EL (cell line): ENCODE measurements around the gene TBC1D22A.
"Not testable (repeated sequence)": the region's sequence is repeated elsewhere in the genome, so short reads cannot be mapped to it uniquely, and the experiment has no call there.

Experiments used
- DNase-seq: peaks from one replicate; pipeline ENCODE4 v3.0.0-alpha.2; 2016

The TBC1D22A gene

DNA sequence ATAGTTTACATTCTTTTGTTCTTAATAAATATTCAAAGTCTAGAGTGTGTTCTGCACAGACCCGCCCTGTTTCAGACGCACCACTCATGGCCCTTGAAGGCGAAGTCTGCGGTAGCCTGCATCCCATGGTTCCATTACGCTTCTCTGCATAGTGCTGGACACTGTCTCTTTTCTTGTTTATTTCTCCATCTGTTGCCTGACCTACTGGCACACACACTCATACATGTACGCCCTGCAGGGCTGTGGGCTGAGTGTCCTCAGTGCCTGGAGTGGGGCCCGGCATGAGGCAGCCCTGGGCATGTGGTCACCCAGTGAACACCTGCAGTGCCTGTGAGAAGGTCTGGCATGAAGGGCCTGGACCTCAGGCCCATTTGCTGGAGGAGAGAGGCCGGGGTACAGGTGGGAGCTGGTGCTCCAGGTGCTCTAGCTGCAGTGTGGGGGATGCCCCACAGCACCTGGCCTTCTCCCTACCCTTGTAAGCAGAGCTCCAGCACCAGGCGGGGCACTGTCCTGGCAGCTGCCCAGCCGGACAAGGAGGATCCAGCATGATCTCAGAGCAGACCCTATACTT lies 404.1 kb downstream of the TBC1D22A start:
- no peak for DNase-seq

DNA sequence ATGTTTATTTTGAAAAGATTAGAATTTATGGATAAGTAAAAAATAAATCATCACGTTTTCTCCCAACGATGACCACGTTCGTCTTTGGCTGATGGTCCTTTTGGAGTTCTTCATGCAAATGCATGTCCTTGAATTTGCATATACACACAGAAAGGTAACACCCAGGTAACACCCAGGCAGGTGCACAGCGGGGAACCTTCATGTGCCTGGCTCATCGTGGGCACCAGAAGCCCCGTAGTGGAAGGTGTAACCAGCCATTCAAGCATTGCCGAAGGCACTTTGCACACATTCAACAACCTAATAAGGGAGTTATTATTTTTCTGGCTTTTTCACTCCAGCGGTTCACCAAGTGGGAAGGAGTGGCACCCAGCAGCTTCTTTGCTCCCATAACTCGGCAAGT lies 404.6 kb downstream of the TBC1D22A start:
- no peak for DNase-seq

DNA sequence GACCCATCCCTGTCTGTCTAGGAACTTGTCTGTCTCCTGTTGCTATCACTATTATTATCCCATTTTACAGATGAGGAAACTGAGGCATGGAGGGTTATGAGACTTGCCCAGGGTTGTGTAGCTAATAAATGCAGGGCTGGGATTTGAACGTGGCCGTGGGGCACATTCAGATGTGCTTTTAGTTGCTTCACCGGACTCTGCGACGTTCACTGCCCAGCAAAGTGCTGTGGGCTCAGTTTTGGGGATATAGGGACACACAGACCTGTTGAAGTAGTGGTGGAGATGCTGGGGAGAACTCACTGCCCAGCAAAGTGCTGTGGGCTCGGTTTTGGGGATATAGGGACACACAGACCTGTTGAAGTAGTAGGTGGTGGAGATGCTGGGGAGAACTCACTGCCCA lies 405.5 kb downstream of the TBC1D22A start:
- DNase-seq, result not testable (repeated sequence)

DNA sequence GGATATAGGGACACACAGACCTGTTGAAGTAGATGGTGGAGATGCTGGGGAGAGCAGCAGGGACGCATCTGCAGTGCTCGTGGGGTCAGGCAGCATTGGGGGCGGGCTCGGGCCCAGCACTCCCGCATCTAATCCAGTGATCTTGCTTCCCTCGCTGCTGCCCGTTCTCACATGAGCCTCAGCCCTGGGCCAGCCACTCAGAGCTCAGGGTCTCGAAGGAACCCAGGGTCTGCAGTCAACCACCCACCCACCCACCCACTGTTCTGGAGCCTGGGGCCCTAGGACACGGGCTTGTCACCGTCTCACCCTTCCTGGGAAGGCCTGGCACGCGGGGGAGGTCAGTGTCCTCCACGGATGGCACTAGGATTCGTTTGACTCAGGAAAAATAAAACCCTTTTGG lies 406.0 kb downstream of the TBC1D22A start:
- no peak for DNase-seq

DNA sequence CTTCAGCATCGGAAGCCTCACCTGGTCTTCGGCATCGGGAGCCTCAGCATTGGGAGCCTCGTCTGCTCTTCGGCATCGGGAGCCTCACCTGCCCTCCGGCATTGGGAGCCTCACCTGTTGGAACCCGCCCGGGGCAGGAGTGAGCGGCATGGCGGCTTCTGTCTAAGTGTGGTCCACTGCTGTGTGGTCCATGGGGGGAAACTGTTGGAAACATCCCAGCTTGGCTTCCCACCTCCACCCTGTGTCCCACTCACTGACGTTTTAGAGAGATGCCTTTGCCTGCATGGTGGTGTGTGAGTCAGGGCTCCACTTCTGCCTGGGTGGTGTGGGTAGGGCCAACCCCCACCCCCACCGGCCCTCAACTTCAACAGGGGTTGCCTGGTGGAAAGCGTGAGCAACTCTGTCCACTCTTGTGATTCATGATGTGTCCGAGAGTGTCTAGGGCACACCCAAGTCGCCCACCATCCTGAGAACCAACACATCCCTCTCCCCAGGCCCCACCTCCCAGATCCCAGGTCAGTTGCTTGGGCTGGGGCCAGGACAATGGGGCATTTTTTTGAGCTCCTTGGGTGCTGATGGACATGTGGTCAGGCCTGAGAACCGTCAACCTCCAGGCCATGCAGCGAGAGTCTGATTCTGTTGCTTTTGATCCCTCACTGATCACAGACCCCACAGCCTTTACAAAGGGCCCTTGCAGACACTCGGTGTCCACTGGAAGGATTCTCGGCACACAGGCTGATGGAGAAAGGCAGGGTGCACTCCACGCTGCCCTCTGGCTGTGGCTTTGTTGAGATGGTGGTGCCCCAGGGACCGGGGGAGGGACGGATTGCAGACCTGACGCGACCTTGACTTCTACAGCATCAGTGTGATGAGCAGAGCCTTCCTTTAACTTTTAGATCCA lies 406.7 kb downstream of the TBC1D22A start:
- no peak for DNase-seq

DNA sequence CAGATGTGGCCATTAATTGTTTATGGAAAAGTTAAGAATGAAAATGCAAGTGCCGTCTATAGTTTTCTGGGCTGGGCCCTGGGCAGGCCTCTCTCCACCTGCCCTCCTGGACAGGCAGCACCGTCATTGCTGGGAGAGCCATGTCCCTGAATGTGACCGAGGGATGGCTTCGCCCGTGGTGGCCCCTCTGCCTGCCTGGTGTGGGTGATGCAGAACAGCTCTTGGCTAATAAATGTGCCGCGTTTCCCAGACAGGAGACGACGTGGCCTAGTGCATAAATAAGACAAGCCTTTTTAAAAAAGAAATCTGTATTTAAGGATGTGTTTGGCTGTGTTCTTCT lies 407.3 kb downstream of the TBC1D22A start:
- DNase-seq, result no peak

DNA sequence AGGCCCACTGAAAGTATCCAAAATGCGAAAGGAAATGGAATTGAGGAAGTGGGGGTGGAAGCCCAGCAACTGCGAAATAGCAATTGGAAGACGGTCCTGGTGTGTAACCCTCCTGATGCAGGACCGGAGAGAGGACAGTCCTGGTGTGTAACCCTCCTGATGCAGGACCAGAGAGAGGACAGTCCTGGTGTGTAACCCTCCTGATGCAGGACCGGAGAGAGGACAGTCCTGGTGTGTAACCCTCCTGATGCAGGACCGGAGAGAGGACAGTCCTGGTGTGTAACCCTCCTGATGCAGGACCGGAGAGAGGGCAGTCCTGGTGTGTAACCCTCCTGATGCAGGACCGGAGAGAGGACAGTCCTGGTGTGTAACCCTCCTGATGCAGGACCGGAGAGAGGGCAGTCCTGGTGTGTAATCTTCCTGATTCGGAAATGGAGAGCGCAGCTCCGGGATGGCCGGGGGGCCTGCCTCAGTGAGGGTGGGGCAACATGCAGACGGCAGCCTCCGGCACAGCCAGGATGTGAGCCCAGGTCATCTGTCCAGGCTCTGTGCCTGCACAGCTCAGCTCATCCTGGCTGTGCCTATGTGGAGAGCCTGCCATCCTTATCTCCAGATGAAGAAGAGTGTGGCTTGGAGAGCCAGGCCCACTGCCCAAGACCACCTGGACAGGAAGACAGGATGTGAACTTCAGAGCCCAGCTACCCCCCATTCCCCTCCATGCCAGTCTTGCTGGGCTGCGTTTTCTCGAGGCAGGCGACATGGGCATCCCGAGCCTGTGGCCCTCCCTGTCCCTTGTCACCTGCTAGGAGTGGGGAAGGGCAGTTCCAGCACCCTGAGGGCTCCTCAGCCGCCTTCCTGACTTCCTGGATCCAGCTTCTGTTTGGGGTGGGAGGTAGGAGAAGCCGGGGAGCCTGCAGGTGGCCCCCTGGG lies 408.3 kb downstream of the TBC1D22A start:
- not testable (repeated sequence) for DNase-seq

DNA sequence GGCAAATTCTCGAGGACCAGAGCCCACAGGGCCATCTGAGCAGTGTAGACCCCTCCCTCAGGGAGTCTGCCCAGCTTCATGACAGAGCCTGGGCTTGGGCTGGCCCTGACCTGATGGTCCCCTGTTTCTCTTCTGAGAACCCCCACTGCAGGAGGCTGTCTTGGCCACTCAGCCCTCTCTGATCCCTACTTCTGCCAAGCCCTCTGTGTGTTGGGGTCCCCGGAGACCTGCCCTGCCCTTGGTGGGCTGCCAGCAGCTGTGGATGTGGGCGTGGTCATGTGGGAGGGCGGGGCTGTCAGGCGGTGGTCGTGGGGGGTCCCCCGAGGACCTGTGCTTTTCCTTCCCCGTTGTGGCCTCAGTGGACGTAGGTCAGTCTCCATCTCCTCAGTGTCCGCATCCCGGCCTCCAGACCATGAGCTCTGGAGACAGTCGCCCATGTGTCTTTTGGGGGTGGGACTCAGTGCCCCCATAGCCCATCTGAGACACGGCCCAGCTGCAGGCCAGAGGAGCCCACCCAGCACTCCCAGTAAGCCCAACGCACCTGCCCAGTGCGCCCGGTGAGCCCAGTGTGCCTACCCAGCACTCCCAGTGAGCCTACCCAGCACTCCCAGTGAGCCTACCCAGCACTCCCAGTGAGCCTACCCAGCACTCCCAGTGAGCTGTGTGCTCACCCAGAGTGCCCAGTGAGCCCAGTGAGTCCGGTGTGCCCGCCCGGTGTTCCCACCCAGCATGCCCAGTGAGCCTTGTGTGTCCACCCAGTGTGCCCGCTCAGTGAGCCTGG lies 409.2 kb downstream of the TBC1D22A start:
- DNase-seq, result no peak

DNA sequence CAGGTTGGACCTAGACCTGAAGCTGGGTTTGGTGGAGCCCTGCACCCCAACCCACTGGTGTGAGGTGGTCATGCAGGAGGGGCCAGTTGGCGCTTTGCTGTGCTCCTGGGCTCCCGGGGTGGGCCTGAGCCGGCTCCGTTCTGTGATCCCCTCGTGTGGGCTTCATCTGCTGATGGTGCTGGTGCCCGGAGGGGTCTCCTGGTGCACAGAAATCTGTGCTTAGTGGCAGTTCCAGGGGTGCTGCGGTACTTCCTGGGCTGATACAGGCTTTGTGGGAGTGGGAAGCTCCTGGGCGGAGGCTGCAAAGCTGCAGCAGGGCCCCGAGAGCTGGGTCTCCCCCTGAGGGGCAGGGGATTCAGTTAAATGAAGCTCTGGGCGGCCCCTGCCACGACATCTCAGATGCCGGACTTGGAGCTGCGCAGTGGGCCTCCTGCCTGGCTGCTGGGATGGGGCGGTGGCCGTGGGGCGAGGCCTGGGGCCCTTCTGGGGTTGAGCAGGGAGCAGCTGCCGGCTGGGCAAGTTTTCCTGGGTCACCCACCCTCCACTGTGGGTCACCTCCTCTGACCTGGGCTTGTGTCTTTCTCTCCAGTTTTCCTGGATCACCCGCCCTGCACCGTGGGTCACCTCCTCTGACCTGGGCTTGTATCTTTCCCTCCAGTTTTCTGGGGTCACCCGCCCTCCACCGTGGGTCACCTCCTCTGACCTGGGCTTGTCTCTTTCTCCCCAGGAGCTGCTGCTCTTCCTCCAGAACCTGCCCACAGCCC lies 410.5 kb downstream of the TBC1D22A start:
- DNase-seq, result no peak

DNA sequence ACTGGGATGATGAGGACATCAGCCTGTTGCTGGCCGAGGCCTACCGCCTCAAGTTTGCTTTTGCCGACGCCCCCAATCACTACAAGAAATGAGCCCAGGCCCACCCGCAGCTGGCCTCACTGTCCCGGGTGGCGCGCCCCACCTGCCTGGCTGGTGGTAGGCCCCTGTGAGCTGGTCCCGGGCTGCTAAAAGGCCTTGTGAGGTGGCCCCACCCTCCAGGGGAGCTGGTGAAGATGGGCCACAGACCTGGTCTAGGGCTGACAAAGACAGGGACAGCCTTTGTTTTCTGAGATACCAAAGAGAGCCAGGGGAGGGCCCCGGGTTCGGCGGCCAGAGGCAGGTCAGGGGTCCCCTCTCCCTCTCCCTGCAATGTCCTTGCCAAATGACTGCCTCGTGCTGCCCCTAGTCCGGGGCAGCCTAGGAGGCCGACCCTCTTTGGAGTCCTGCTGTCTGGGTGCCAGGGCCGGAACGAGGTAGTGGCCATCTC lies 411.1 kb downstream of the TBC1D22A start:
- DNase-seq, result no peak

DNA sequence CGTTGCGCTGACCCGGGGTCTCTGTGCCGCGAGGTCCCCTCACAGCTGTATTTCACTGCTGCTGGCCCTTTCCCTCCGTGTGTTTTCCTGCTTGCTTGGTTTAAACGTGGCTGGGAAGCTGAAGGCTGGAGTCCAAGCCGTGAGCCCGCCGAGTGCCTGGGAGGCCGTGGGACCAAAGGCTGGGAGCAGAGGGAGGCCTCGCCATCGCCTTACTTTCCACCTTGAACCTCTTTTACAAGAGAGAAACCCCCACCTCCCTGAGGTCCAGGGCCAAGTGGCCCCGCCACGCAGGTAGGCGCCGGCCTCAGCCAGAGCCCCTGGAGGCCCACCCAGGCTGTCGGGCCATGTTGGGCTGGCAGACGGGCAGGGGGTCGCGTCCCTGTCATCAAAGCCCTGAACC lies 411.6 kb downstream of the TBC1D22A start:
- no peak for DNase-seq

DNA sequence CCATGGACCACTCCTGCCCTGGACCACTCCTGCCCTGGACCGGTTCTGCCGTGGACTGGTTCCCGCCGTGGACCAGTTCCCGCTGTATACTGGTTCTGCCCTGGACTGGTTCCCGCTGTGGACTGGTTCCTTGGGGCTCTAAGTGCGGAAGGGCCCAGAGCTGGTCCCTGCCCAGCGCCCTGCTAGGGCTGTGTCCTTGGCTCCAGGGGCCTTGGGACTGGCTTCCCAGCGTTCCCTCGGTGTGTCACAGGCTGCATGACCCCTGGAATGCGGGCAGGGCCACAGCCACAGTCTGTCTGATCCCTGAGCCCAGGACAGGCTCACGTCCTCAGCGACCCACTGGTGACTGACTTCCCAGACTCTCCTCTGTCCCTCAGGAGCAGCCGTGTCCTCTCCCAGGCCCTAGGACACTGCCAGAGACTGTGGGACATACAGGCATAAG lies 412.2 kb downstream of the TBC1D22A start:
- no peak for DNase-seq

DNA sequence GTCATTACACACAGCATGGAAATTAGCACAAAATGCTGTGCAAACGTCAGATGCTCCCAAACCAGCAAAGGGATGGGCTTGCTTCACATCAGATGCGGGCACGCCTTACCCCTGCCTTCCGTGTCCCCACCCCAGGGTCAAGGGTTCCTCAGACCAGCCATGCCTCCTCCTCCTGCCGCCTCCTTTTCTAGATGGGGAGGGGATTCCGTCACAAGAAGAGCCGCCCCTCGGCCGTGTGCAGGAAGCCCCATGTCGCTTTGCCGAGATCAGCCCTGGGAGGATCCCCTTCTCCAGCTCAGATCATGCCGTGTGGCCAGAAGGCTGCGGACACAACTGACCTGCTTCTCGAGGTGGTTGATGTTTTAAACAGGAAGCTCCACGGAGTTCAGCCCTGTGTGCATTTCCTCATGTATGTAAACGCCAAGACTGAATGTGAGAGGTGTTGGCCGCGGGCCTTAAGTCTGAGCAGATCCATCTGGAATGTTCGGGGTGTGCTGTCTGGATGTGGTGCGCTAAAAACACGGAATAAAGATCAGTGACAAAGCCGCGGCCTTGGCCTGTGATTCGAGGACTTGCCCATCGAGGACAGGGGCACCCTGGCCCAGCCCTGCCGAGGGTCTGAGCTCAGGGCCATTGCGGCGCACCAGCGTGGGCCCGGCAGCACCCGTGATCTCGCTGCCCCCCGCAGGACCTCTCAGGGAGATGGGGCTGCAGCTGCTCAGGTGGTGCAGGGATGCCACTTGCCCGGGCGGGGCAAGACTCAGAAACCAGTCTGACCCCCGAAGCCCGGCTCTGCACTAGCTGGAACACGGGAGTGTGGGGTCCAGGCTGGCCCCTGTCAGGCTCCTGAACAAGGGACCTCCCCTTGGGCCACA lies 412.9 kb downstream of the TBC1D22A start:
- no peak for DNase-seq

DNA sequence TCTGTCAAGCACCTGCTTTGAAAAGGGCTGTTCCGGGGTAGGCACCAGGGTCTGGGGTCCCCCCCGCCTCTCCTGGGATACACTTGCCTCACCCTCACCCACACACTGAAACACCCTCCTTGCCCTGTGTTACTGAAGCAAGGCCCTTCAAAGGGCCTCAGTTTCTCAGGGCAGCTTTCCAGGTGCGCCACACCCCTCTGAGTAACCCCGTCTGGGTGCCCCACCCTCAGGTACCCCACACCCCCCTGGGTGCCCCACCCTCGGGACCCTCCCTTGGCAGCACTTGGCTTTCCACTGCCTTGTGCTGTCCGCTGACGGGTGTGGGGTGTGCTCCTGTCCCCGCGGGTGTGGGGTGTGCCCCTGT lies 413.6 kb downstream of the TBC1D22A start:
- DNase-seq, result no peak

DNA sequence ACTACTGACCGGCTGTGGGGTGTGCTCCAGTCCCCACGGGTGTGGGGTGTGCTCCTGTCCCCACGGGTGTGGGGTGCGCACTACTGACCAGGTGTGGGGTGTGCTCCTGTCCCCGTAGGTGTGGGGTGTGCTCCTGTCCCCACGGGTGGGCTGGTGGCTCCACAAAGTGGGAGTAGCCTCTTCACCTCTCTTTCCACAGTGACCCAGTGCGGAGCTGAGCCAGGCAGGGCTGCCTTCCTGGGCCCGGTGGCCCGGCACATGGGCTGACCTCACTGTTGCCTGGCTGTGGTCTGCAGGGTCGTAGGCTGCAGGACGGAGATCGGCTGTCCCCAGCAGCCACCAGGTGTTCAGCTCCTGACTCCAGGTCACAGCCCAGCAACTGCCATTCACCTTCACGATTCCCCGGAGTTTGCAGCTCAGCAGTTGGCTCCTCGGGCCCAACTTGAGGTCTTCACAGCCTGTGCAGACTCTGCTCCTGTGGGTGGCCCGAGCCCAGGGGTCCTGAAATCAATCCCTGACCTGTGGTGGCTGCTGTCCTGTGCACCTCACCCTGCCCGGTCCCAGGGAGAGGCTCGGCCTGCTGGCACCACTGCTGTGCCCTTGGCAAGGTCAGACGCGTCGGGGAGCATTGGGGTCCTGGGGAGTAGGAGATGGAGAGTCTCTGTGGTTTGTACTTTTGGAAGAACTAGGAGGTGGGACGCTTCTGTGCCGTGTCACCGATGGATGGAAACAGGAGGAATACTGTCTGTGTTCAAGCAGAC lies 414.3 kb downstream of the TBC1D22A start:
- DNase-seq, result no peak

DNA sequence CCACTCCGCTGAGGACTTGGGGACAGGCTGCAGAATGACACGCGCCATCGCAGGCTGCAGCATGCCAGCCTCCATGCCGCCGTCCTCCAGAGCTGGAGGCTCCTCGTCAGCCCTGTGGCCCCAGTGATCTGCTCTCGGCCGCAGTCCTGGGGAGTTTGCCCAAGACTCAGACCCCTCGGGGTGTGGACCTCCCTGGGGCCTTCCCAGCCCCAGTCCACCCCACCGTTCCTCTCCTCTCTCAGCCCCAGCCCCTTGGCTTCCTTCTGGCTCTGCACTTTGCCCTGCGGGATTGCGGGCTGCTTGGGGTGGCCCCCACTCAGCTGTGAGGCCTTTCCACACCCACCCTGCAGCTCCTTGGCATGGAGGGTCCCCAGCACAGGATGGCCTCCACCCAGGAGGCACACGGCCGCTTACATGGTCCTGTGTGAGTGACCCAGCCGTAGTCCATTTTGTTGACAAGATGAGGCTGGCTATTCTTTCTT lies 414.9 kb downstream of the TBC1D22A start:
- DNase-seq, result no peak

DNA sequence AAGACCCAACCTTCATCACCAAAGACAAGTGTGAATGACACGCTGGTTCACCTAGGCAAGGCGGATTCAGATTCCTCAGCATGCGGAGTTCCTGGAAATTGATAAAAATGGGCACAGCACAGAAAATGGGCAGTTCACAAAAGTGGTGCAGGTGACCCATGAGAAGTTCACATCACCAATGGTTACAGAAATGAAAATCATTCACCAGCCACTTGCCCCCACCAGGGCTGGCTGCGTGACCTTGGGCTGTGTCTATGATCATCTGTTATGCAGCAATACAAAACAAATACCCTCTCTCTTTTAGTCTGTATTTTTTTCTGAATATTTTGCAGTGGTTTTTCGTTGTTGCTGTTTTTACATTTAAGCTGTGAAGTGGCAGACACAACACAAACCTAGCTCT lies 415.9 kb downstream of the TBC1D22A start:
- no peak for DNase-seq

DNA sequence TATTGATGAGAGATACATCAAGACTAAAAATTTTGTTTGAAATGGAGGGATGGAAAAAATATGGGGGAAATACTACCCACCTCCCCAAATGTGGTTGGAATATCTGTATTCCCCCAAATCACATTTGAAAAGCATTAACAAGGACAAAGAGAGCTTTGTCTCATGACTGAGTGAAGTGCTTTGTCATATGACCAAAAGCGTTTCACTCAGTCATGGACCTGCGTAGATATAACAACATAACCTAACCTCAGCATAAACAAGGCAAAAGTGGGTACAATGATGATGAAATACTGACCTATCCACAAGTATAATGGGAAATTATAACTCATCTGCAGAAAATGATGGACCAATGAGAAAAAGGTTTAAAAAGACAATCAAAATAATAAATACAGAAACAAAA lies 418.3 kb downstream of the TBC1D22A start:
- no peak for DNase-seq

DNA sequence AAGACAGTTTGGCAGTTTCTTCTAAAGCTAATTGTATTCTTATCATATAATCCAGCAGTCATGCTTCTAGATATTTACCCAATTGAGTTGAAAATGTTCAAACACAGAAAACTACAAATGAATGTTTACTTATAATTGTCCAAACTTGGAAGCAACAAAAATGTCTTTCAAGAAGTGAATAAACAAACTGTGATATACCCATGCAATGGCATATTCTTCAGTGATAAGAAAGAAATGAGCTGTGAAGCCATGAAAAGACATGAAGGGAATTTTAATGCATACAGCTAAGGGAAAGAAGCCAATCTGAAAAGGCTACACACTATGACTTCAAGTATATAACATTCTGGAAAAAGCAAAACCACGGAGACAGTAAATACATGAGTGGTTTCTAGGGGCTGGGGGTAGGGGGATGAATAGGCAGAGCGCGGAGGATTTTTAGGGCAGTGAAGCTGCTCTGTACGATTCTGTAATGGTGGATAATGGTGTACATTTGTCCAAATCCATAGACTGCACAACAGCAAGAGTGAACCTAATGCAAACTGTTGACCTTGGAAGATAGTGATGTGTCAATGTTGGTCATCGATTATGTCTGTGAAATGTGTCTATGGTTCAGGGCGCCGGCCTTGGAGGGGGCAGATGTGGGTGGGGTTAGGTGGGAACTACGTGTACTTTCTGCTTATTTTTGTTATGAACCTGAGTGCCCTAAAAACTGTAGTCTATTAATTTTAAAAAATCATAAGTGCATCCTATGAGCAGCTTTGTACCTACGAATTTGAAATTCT lies 424.9 kb downstream of the TBC1D22A start:
- DNase-seq, result no peak
